Mesodermal cell (in vitro differentiated cells): ENCODE measurements around the gene PEX11A.
A peak's percentile ranks its signal among the peaks of the same experiment; 100 is the strongest.
"Not testable (repeated sequence)": the region's sequence is repeated elsewhere in the genome, so short reads cannot be mapped to it uniquely, and the experiment has no call there.

Experiments
- H3K27ac ChIP-seq: 2 replicates; pipeline ENCODE4 v1.7.0; 2013; ENCODE audit warnings: mild to moderate bottlenecking, low read depth, low read length, moderate library complexity; ENCODE audit not compliant: severe bottlenecking
- H3K36me3 ChIP-seq: 2 replicates; pipeline ENCODE4 v1.7.1; 2013; ENCODE audit warnings: mild to moderate bottlenecking, low read length, moderate library complexity; ENCODE audit not compliant: control insufficient read depth, insufficient read depth
- H3K4me1 ChIP-seq: one replicate; pipeline ENCODE4 v1.7.1; 2013; ENCODE audit warnings: mild to moderate bottlenecking, low read length; ENCODE audit not compliant: insufficient read depth, control insufficient read depth, poor library complexity, severe bottlenecking
- H3K4me3 ChIP-seq: 2 replicates; pipeline ENCODE4 v1.7.0; 2013; ENCODE audit warnings: low read length, control low read depth, mild to moderate bottlenecking; ENCODE audit not compliant: insufficient read depth, poor library complexity, severe bottlenecking; ENCODE audit errors: extremely low read depth
- H3K9me3 ChIP-seq: 2 replicates; pipeline ENCODE4 v1.7.1; 2013; ENCODE audit warnings: mild to moderate bottlenecking, low read length, moderate library complexity; ENCODE audit not compliant: control insufficient read depth
- WGBS, 2 experiments: methylation state at CpG; one replicate each; pipeline ENCODE4 v1.1.5; 2013; ENCODE audit warnings: missing lambda C conversion rate in 2 of 2; ENCODE audit not compliant: insufficient coverage in 2 of 2; 5-methylcytosine and 5-hydroxymethylcytosine counted together

The PEX11A gene

DNA sequence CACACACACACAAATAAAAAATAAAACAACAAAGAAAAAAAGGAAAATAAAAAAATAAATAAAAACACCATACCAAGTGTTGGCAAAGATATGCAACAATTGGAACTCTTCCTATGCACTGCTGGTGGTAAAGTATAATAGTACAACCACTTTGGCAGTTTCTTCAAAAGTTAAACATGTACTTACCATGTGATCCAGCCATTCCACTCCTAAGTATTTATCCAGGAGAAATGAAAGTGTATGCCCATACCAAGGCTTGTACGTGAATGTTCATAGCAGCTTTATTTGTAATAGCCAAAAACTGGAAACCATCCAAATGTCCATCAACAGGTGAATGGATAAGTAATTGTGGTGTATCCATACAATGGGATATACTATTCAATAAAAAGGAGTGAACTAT lies 17.0 kb upstream of the PEX11A start:
- WGBS, 2 experiments: no CpG with 5 or more reads among the region's 1 CpG
- Histone ChIP-seq H3K36me3 (no peaks in the 10 kb centered on the region), H3K9me3 (no peaks in the 10 kb centered on the region), H3K4me1 (no peaks in the 10 kb centered on the region), H3K4me3 (no peak overlapping the region), H3K27ac (no peak overlapping the region)

DNA sequence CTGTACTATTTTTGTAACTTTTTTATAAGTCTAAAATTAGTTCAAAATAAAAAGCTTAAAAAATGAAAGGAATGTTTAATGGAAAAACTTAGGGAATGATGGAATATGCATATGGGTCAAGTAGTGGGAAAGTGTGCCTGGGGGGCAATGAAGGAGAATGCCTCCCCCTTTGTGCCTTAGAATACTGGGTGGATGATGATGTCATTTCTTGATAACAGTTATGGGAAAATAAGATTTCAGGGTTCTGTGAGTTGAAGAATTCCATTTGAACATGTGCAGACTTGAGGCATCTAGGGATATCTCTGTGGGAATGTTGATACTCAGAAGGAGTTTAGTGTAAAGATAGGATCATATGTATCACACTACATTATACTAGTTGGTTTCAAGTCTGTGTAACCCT lies 13.9 kb upstream of the PEX11A start:
- H3K9me3 ChIP-seq: no peaks in the 10 kb centered on the region
- H3K4me3 ChIP-seq: no peak overlapping the region
- H3K36me3 ChIP-seq: no peaks in the 10 kb centered on the region
- no peak overlapping the region for H3K27ac ChIP-seq
- H3K4me1 ChIP-seq: no peaks in the 10 kb centered on the region

DNA sequence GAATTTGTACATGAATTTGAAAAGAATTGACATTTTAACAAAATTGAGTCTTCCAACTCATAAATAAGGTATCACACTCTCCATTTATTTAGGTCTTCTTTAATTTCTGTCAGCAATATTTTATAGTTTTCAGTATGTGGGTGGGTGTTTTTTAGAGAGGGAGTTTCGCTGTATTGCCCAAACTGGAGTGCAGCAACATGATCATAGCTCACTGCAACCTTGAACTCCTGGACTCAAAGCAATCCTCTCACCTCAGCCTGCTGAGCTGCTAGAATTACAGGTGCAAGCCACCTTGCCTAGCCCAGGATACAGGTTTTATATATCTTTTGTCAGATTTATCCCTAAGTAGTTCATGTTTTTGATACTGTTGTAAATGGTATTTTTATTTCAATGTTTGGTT lies 4.6 kb upstream of the PEX11A start:
- no peak overlapping the region for H3K4me3 ChIP-seq
- no peaks in the 10 kb centered on the region for H3K4me1 ChIP-seq
- no peaks in the 10 kb centered on the region for H3K36me3 ChIP-seq
- no peak overlapping the region for H3K27ac ChIP-seq
- H3K9me3 ChIP-seq: no peaks in the 10 kb centered on the region
- WGBS, 2 experiments: 80% methylated on average over 1 of the region's 1 CpG; no CpG with 5 or more reads in 1 of the 2 experiments

DNA sequence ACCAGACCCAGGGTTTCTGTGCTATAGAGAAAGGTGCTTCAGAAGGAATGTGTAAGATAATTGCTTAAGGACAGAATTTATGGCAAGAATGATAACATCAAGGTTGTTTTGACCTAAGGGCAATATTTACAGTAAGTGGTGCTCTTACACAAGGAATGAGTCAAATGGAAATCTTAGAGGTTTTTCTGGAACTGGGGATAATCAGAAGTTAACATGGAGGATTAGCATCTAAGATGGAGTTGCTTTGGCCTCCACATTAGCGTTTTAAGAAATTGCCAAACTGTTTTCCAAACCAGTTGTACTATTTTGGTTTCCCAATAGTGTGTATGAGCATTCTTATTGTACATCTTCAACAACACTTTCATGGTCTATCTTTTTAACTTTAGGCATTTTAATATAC lies 3.1 kb upstream of the PEX11A start:
- Histone ChIP-seq H3K36me3 (no peaks in the 10 kb centered on the region), H3K9me3 (no peaks in the 10 kb centered on the region), H3K4me3 (no peak overlapping the region), H3K4me1 (no peaks in the 10 kb centered on the region), H3K27ac (no peak overlapping the region)
- WGBS, 2 experiments: no CpG with 5 or more reads among the region's 1 CpG

DNA sequence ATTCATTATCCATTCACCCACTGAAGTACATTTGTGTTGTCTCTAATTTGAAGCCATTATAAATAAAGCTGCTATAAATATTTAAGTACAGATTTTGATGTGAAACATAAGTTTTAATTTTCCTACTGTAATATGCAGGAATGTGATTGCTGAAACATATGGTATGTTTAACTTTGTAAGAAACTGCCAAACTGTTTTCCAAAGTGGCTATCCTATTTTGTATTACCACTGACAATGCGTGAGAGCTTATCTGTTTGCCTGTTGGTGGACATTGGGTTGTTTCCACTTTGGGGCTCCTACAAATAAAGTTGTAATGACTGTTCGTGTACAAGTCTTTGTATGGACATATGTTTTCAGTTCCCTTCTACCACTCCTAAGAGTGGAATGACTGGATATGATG lies 2.5 kb upstream of the PEX11A start:
- WGBS, 2 experiments: no CpG with 5 or more reads among the region's 2 CpGs
- no peaks in the 10 kb centered on the region for H3K36me3 ChIP-seq
- no peaks in the 10 kb centered on the region for H3K9me3 ChIP-seq
- H3K4me1 ChIP-seq: no peaks in the 10 kb centered on the region
- no peak overlapping the region for H3K27ac ChIP-seq
- no peak overlapping the region for H3K4me3 ChIP-seq

DNA sequence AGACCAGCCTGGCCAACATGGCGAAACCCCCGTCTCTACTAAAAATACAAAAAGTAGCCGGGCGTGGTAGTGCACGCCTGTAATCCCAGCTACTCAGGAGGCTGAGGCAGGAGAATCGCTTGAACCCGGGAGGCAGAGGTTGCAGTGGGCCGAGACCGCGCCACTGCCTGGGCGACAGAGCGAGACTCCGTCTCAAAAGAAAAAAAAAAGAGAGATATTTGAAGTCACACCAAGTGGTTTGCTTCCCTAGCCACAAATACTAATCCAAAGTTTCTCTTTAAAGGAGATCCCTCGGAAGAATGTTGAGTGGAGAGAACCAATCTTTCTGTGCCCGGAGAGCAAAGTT lies 651 bp downstream of the PEX11A start:
- not testable (repeated sequence) for H3K27ac ChIP-seq, H3K36me3 ChIP-seq, H3K4me1 ChIP-seq, H3K9me3 ChIP-seq
- WGBS, 2 experiments: 76 to 80% methylated on average over 8 to 10 of the region's 15 CpGs
- H3K4me3 ChIP-seq: peak overlapping the region; percentile 56

DNA sequence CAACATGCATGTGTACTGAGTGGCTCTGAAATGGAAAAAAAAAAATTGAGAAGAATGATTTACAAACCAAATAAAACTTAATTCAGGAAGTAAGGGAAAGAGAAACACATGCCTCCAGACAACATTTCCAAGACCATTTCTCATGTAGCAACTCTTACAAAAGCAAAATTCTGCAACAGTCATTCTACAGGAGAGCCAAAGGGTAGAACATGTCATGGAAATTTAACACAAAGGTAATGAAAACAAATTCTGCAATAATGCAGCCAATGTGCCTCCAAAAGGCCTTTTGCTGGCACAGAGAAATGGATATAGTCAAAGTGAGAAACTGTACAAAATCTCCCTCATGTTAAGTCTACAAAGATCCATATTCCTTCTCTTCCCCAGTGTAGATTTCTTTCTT lies 4.0 kb downstream of the PEX11A start:
- Histone ChIP-seq H3K4me1 (no peaks in the 10 kb centered on the region), H3K9me3 (no peaks in the 10 kb centered on the region), H3K27ac (no peak overlapping the region), H3K36me3 (no peaks in the 10 kb centered on the region), H3K4me3 (no peak overlapping the region)

DNA sequence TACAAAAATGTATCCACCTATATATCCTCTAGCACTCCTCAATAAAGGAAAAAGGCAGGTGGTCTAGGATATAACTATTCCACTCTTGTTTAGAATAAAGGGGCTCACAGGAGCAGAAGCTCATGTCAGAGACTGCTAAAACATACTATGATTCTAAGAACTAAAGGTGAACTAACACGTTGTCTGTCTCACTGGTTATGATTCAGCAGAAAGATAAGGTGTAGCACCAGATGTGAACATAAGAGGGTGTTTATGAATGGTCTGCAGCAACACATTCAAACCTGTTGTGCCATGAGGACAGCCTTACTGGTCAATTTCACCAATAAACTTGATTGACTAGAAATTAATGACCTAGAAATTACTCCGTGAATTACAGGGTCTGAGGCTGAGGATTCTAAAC lies 4.6 kb downstream of the PEX11A start:
- Histone ChIP-seq H3K4me3 (no peak overlapping the region), H3K27ac (no peak overlapping the region), H3K4me1 (no peaks in the 10 kb centered on the region), H3K9me3 (no peaks in the 10 kb centered on the region), H3K36me3 (no peaks in the 10 kb centered on the region)
- 86 to 94% methylated on average over 1 to 2 of the region's 2 CpGs for WGBS, 2 experiments

DNA sequence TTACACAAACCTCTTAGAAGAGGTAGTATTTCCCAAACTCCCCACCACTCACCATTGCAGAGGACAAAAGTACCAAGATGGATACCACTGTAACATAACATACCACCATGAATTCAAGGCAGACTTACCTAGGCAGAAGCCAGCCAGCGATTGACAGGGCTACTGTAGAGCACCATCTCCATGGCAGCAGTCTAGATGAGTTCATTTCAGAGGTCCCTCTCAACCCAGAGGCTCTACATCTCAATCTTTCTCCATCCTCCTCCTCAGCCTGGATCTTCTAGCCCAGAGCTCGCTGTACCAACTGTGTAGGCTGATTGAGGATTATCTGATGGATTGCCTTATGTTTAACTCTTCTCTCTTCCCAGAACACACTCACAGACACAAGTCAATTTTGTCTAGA lies 9.4 kb downstream of the PEX11A start:
- no peak overlapping the region for H3K27ac ChIP-seq
- H3K9me3 ChIP-seq: no peaks in the 10 kb centered on the region
- H3K4me1 ChIP-seq: no peaks in the 10 kb centered on the region
- H3K4me3 ChIP-seq: no peak overlapping the region
- WGBS, 2 experiments: 100% methylated on average over 1 of the region's 2 CpGs
- H3K36me3 ChIP-seq: no peaks in the 10 kb centered on the region

DNA sequence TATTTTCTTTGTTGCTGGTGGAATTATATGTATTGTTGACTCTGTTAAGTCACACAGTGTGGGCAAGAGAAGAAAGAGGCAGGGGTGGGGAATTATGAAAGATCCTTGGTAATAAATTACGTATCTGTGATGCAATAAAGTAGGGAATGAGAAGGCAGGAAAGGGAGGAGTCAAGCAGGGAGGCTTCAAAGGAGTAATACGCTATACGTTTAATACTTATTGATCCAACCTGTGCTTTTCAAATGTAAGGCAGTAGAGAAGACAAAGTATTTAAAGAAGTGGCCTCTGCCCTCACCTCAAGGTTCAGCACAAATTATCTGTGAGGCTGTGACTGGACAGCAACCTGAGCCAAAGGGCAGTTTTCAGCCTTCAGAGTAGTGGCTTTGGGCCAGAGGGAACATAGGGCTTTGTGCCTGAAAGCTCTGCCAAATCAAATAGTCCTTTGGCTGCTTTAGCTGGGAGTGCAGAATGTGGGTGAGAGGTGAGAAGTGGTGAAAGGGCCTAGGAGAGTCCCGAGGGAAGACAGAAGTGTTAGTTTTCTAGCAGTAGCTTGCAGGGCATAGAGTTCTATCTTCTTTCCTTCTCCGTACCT lies 10.2 kb downstream of the PEX11A start:
- no peaks in the 10 kb centered on the region for H3K36me3 ChIP-seq
- no peaks in the 10 kb centered on the region for H3K4me1 ChIP-seq
- H3K9me3 ChIP-seq: no peaks in the 10 kb centered on the region
- 91 to 92% methylated on average over 1 to 3 of the region's 5 CpGs for WGBS, 2 experiments
- no peak overlapping the region for H3K27ac ChIP-seq
- H3K4me3 ChIP-seq: no peak overlapping the region

DNA sequence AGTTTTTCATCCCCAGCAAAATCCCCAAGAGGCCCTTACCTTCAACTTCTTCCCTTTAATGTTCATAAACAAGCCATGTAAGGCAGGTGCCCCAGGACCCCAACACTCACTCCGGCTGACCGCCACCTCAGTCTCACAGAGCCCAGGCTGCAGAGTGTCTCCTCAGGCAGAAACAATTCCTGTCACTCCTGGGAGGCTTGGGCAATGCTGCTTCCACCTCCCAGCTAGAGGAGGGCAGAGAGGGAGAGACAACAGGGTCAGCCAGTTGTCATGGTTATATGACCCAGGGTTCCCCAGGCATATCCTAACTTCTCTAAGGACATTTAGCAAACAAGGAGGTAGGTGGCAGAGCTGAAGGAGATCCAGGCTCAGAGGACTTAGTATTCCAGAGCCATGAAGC lies 11.3 kb downstream of the PEX11A start, which contains the start of gene PLIN1:
Gene PLIN1 (minus strand): TSS at position 156 of the 400 bp plus-strand sequence. CDS start 1,878 bp downstream, outside the sequence.
- no peak within 1 kb of the TSS for H3K27ac ChIP-seq
- H3K36me3 ChIP-seq: no peaks in the 10 kb centered on the region
- H3K4me3 ChIP-seq: no peak within 1 kb of the TSS
- 95% methylated on average over 2 of the region's 2 CpGs; no CpG with 5 or more reads in 1 of the 2 experiments for WGBS, 2 experiments
- no peaks in the 10 kb centered on the region for H3K9me3 ChIP-seq
- no peaks in the 10 kb centered on the region for H3K4me1 ChIP-seq
